ENCODE measurements around the gene CRTC3. TPM values are rescaled to one million over a fixed set of nuclear protein-coding genes. Genes with fewer than 3 reads are reported as not detected.
A peak's percentile ranks its signal among the peaks of the same experiment; 100 is the strongest.

The CRTC3 gene
- polyA plus RNA-seq, 1 donor from 2014 or later = 25.9 TPM

GRCh38 chr15:90600954-90601353 is 71.2 kb downstream of the CRTC3 start:
- no peaks in the 10 kb centered on the region for H3K27me3 Mint-ChIP-seq
- peak overlapping the region in 2 of 3 donors; percentile 47 to 54 for H3K27ac Mint-ChIP-seq
- peaks cover 26 to 36% (median 32%) of the 10 kb centered on the region in 3 donors for H3K4me1 Mint-ChIP-seq
- peaks cover 2% of the 10 kb centered on the region for H3K36me3 Mint-ChIP-seq
- H3K4me3 Mint-ChIP-seq = no peak overlapping the region
- H3K9me3 Mint-ChIP-seq = no peaks in the 10 kb centered on the region

GRCh38 chr15:90603893-90604292 is 74.2 kb downstream of the CRTC3 start:
- Mint-ChIP-seq H3K9me3 (no peaks in the 10 kb centered on the region), H3K27me3 (no peaks in the 10 kb centered on the region), H3K36me3 (peaks cover 4% of the 10 kb centered on the region), H3K4me1 (peaks cover 0 to 8% (median 6%) of the 10 kb centered on the region in 3 donors), H3K4me3 (no peak overlapping the region), H3K27ac (peak overlapping the region in 2 of 3 donors; percentile 11 to 67)

- Mint-ChIP-seq H3K4me3 (no peak overlapping the region), H3K27ac (peak overlapping the region in 1 of 3 donors; percentile 76), H3K27me3 (no peaks in the 10 kb centered on the region), H3K4me1 (peaks cover 3 to 8% (median 6%) of the 10 kb centered on the region in 3 donors), H3K36me3 (peaks cover 4% of the 10 kb centered on the region), H3K9me3 (no peaks in the 10 kb centered on the region)
Observed at GRCh38 chr15:90606641-90607040, 76.9 kb downstream of the CRTC3 start.

GRCh38 chr15:90607361-90607760 is 77.6 kb downstream of the CRTC3 start:
- H3K27ac Mint-ChIP-seq = no peak overlapping the region
- H3K4me1 Mint-ChIP-seq = peaks cover 3 to 8% (median 6%) of the 10 kb centered on the region in 3 donors
- H3K36me3 Mint-ChIP-seq = peaks cover 4% of the 10 kb centered on the region
- H3K4me3 Mint-ChIP-seq = no peak overlapping the region
- no peaks in the 10 kb centered on the region for H3K27me3 Mint-ChIP-seq
- no peaks in the 10 kb centered on the region for H3K9me3 Mint-ChIP-seq

- H3K27me3 Mint-ChIP-seq = no peaks in the 10 kb centered on the region
- no peaks in the 10 kb centered on the region for H3K9me3 Mint-ChIP-seq
- peak overlapping the region in 2 of 3 donors; percentile 47 to 57 for H3K27ac Mint-ChIP-seq
- peaks cover 2% of the 10 kb centered on the region for H3K36me3 Mint-ChIP-seq
- peaks cover 0 to 3% (median 2%) of the 10 kb centered on the region in 3 donors for H3K4me1 Mint-ChIP-seq
- no peak overlapping the region for H3K4me3 Mint-ChIP-seq
Observed at GRCh38 chr15:90609242-90610180, 79.8 kb downstream of the CRTC3 start.

GRCh38 chr15:90610190-90610589 is 80.5 kb downstream of the CRTC3 start:
- H3K27ac Mint-ChIP-seq = no peak overlapping the region
- H3K36me3 Mint-ChIP-seq = peaks cover 2% of the 10 kb centered on the region
- no peaks in the 10 kb centered on the region for H3K9me3 Mint-ChIP-seq
- H3K4me3 Mint-ChIP-seq = no peak overlapping the region
- H3K4me1 Mint-ChIP-seq = peaks cover 0 to 3% (median 2%) of the 10 kb centered on the region in 3 donors
- H3K27me3 Mint-ChIP-seq = no peaks in the 10 kb centered on the region

- Mint-ChIP-seq H3K27ac (peak overlapping the region in 1 of 3 donors; percentile 19), H3K4me1 (peaks cover 0 to 3% (median 2%) of the 10 kb centered on the region in 3 donors), H3K36me3 (peaks cover 2% of the 10 kb centered on the region), H3K27me3 (no peaks in the 10 kb centered on the region), H3K9me3 (no peaks in the 10 kb centered on the region), H3K4me3 (no peak overlapping the region)
Observed at GRCh38 chr15:90611157-90611556, 81.4 kb downstream of the CRTC3 start.

- Mint-ChIP-seq H3K27ac (no peak overlapping the region), H3K9me3 (no peaks in the 10 kb centered on the region), H3K4me3 (no peak overlapping the region), H3K36me3 (peaks cover 7% of the 10 kb centered on the region), H3K4me1 (peaks cover 10 to 16% (median 15%) of the 10 kb centered on the region in 3 donors), H3K27me3 (no peaks in the 10 kb centered on the region)
Observed at GRCh38 chr15:90617171-90617570, 87.4 kb downstream of the CRTC3 start.

- Mint-ChIP-seq H3K4me3 (no peak overlapping the region), H3K36me3 (peaks cover 7% of the 10 kb centered on the region), H3K9me3 (no peaks in the 10 kb centered on the region), H3K27me3 (no peaks in the 10 kb centered on the region), H3K27ac (peak overlapping the region in 1 of 3 donors; percentile 45), H3K4me1 (peaks cover 10 to 16% (median 15%) of the 10 kb centered on the region in 3 donors)
Observed at GRCh38 chr15:90617668-90618097, 88.0 kb downstream of the CRTC3 start.

- Mint-ChIP-seq H3K36me3 (peaks cover 7% of the 10 kb centered on the region), H3K27ac (peak overlapping the region in 1 of 3 donors; percentile 83), H3K4me3 (no peak overlapping the region), H3K9me3 (no peaks in the 10 kb centered on the region), H3K27me3 (no peaks in the 10 kb centered on the region), H3K4me1 (peaks cover 10 to 16% (median 15%) of the 10 kb centered on the region in 3 donors)
Observed at GRCh38 chr15:90618330-90619125, 88.8 kb downstream of the CRTC3 start.

- H3K36me3 Mint-ChIP-seq = peaks cover 7% of the 10 kb centered on the region
Observed at GRCh38 chr15:90619468-90619867, 89.7 kb downstream of the CRTC3 start.

GRCh38 chr15:90619939-90620338 is 90.2 kb downstream of the CRTC3 start:
- H3K27ac Mint-ChIP-seq = peak overlapping the region in 2 of 3 donors; percentile 16 to 72
- H3K4me3 Mint-ChIP-seq = peak overlapping the region in 1 of 4 donors; percentile 81
- peaks cover 7% of the 10 kb centered on the region for H3K36me3 Mint-ChIP-seq
- peaks cover 10 to 16% (median 15%) of the 10 kb centered on the region in 3 donors for H3K4me1 Mint-ChIP-seq
- H3K9me3 Mint-ChIP-seq = no peaks in the 10 kb centered on the region
- H3K27me3 Mint-ChIP-seq = no peaks in the 10 kb centered on the region

More at GRCh38 chr15:90619468-90619867, 89.7 kb downstream of the CRTC3 start:
- Mint-ChIP-seq H3K4me1 (peaks cover 10 to 16% (median 15%) of the 10 kb centered on the region in 3 donors), H3K27me3 (no peaks in the 10 kb centered on the region), H3K4me3 (peak overlapping the region in 1 of 4 donors; percentile 81), H3K9me3 (no peaks in the 10 kb centered on the region), H3K27ac (peak overlapping the region; percentile 16 to 72 (median 16))

GRCh38 chr15:90620379-90621067 is 90.8 kb downstream of the CRTC3 start:
- peak overlapping the region in 1 of 4 donors; percentile 29 for H3K4me3 Mint-ChIP-seq
- no peaks in the 10 kb centered on the region for H3K27me3 Mint-ChIP-seq
- H3K27ac Mint-ChIP-seq = peak overlapping the region in 2 of 3 donors; percentile 39 to 72

GRCh38 chr15:90623854-90624253 is 94.1 kb downstream of the CRTC3 start:
- H3K9me3 Mint-ChIP-seq = no peaks in the 10 kb centered on the region
- H3K27me3 Mint-ChIP-seq = no peaks in the 10 kb centered on the region
- H3K4me3 Mint-ChIP-seq = no peak overlapping the region
- H3K36me3 Mint-ChIP-seq = peaks cover 4% of the 10 kb centered on the region
- peaks cover 10 to 13% (median 12%) of the 10 kb centered on the region in 3 donors for H3K4me1 Mint-ChIP-seq
- no peak overlapping the region for H3K27ac Mint-ChIP-seq

More at GRCh38 chr15:90620379-90621067, 90.8 kb downstream of the CRTC3 start:
- Mint-ChIP-seq H3K36me3 (peaks cover 11% of the 10 kb centered on the region), H3K9me3 (no peaks in the 10 kb centered on the region), H3K4me1 (peaks cover 10 to 16% (median 15%) of the 10 kb centered on the region in 3 donors)
